HG03460 (cell line): ENCODE measurements around the gene GLB1L3.
"Not testable (repeated sequence)": the region's sequence is repeated elsewhere in the genome, so short reads cannot be mapped to it uniquely, and the experiment has no call there.

ENCODE experiments used
- ATAC-seq: cut with Tn5 transposase; IDR thresholded peaks from one replicate; pipeline ENCODE4 v1.9.1; 2021; ENCODE audit not compliant: unreplicated experiment

GLB1L3 gene

DNA sequence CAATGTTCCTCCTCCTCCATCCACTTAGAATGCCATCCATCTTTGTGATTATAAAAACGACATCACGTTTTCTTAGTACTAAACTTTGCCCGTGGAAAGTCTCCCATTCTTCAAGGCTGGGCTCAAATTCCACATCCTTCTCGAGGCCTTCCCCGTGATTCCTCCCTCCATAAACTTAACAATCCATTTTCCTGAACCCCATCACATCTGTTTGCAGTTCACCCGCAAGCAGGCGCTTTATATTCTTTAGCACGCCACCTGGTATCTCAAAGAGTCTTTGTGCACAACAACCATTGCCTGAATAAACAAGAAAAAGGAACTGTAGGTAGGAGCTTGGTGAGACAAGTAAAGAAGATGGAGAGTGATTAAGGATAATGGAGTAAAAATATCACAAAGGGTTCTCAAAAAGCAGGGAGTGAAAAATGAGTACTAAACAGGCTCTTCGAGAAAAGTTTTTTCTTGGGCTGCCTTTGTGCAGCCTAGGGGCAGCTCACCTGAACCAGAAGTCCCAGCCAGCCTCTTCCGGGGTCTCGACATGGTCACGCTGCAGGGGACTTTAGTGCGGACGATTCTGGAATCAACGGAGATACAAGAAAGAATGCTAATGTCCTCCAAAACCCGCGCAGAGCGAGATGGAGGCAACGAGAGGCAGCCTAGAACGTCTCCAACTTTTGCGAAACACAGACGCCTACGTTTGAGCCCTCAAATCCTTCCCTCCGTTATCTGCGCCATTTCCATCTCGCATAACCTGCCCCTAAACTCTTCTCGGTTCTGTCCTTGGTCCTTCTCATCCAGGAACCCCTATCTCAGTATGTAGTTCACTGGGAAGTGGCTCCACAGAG is 23.6 kb upstream of the GLB1L3 start:
- ATAC-seq, result peak; percentile 25

DNA sequence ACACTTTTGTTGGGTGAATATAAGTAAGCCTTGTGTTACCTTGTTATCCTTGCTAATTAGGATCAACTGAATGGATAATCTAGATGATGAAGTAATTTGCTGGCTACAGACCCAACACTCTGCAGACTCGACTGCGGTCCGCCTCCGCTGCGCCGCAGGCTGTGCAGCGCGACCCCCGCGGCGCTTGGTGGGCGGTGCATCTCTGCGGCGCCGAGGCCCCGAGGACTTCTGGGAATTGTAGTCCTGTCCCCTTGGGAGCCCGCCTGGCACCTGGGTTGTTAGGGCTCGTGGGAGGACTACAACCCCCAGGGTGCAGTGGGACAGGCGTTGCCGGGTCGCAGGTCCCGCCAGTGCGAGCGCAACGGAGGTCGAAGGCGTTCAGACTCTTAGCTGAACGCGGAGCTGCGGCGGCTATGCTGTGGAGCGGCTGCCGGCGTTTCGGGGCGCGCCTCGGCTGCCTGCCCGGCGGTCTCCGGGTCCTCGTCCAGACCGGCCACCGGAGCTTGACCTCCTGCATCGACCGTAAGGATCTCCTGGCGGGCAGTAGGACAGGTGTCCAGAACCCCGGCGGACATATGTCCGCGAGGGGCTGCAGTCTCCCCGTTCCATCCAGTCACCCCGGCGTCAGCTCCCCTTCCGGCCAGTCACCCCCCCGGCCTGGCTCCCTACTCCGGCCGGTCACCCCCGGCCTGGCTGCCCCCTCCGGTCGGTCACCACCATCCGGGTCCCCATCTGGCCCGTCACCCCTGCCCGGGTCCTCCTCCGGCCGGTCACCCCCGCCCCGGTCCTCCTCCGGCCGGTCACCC is 22.8 kb upstream of the GLB1L3 start, which contains the start of the genes ACAD8 and THYN1:
Gene ACAD8 (plus strand): TSS at position 381 of the 806 bp plus-strand sequence. CDS start 33 bp downstream, at position 414.
Gene THYN1 (minus strand): TSS at position 165 of the 806 bp plus-strand sequence. CDS start 470 bp downstream, outside the sequence.
- ATAC-seq, result peak; percentile 99

DNA sequence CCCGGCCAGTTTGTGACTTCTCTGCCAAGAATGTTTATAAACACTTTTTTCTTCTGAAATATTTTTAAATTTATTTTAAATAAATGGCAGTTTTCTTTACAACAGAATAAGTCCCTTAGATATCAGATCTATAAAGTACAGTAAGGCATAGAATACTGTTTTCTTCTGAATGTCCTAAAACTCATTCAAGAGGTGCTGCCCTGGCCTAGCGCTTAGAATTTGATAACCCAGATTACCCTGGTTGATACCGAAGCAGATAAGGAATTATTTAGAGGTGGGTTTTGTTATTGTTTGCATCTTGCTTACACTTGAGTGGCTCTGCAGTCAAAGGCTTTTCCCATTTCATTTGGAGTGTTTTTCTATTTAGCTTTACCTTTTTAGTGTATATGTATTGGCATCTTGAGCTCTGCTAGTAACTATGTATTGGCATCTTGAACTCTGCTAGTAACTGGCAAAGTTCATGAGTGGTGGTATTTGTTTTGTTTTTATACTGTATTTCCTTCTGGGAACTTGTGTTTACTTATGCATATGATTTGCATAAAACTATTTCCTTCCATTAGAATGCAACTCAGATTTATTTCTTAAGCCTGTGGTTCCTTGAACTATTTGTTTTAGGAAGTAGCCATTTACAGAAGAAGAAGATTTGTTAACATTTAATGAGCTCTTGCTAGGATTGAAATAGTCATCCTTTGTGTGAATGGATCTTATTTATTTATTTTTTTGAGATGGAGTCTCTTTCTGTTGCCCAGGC is 21.6 kb upstream of the GLB1L3 start:
- no peak for ATAC-seq

DNA sequence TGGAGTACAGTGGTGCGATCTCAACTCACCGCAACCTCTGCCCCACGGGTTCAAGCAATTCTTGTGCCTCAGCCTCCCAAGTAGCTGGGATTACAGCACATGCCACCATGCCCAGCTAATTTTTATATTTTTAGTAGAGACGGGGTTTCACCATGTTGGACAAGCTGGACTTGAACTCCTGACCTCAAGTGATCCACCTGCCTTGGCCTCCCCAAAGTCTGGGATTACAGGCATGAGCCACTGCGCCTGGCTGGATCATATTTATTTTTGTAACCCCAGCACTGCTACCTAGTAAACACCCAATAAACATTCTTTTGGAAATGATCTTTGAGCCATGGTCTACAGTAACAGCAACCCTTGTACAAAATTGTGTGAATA is 21.0 kb upstream of the GLB1L3 start:
- ATAC-seq, result not testable (repeated sequence)

DNA sequence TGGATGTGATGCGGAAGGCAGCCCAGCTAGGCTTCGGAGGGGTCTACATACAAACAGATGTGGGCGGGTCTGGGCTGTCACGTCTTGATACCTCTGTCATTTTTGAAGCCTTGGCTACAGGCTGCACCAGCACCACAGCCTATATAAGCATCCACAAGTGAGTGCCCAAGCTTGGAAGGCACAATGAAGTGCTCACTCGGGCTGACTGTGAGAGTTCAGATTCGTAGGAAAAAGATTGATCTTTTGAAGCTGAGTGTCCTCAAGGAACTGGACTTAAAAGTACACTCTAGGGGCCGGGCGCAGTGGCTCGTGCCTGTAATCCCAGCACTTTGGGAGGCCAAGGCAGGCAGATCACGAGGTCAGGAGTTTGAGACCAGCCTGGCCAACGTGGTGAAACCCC is 19.1 kb upstream of the GLB1L3 start:
- ATAC-seq, result no peak

DNA sequence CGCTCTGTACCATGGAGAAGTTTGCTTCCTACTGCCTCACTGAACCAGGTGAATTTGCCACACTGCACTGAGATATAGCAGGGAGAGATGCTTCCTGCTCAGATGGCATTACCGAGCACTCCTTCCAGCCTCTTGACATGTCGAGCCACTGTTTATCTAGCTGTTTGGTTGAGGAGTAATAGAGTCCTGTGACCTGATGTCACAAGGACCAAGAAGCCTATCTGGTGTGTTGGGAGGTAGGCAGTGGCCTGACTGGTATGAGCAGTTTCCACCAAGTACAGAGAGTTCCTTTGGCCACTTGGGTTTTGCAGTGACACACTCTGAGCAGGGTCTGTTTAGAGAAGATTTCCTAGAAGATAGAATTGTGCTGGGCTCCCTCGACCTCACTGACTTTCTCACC is 17.6 kb upstream of the GLB1L3 start:
- ATAC-seq, result no peak

DNA sequence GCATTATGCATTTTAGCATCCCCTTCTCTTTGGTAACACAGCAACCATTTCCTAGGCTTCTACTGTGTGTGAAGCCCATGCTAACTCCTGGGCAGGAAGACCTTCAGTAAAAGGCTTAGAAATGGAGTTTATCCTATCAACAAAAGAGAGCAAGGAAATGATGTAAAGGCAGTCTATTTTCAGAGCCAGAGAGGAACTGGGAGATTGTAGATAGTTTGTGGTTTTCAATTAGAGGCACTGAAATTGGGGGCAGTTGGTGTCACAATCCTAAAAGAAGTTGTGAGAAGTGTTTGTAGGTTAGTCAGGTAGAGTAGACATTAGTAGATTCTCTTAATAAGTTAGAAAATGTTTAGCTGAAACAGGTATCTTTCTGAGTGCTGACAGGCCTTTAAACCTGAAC is 15.7 kb upstream of the GLB1L3 start:
- ATAC-seq, result no peak

DNA sequence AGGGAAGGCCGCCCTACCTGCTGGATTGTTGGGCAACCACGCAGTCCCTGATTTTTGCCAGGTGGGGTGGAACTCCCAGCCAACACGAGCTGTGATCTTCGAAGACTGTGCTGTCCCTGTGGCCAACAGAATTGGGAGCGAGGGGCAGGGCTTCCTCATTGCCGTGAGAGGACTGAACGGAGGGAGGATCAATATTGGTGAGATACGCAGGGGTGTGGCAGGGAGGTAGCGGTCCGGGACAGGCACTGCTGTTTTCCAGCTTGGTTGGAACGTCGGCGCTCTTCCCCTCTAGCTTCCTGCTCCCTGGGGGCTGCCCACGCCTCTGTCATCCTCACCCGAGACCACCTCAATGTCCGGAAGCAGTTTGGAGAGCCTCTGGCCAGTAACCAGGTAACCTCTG is 15.2 kb upstream of the GLB1L3 start:
- no peak for ATAC-seq

DNA sequence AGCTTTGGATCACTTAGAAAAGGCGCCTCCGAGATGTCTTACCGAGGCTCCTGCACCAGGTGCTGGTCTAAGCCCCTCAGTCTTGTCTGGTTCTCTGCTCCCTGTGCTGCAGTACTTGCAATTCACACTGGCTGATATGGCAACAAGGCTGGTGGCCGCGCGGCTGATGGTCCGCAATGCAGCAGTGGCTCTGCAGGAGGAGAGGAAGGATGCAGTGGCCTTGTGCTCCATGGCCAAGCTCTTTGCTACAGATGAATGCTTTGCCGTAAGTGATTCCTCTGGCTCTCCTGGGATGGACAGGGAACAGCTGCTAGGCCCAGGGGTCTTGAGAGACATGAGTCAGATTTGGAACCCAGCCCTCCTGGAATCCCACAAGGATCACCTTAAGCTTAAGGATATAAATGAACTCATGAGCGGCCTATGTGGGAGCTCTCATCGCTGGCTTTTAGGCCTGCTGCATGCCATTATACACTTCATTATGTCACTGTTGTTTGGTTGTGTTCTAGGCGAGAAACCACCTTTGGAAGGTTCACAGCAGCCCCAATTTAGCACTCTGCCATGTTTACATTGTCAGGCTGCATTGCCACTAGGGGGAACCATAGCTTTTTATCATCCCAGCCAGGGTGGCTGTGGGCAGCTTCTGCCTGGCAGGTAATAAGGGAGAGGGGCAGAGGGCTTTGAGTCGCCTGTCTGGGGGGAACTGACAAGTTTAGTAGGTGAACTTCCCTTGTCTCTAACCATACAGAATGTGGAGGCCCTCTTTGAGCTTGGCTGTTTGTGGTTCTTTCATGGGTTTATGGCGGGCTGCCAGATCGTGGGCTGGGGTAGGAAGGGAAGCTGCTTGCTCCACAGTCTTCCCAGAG is 14.3 kb upstream of the GLB1L3 start:
- no peak for ATAC-seq

DNA sequence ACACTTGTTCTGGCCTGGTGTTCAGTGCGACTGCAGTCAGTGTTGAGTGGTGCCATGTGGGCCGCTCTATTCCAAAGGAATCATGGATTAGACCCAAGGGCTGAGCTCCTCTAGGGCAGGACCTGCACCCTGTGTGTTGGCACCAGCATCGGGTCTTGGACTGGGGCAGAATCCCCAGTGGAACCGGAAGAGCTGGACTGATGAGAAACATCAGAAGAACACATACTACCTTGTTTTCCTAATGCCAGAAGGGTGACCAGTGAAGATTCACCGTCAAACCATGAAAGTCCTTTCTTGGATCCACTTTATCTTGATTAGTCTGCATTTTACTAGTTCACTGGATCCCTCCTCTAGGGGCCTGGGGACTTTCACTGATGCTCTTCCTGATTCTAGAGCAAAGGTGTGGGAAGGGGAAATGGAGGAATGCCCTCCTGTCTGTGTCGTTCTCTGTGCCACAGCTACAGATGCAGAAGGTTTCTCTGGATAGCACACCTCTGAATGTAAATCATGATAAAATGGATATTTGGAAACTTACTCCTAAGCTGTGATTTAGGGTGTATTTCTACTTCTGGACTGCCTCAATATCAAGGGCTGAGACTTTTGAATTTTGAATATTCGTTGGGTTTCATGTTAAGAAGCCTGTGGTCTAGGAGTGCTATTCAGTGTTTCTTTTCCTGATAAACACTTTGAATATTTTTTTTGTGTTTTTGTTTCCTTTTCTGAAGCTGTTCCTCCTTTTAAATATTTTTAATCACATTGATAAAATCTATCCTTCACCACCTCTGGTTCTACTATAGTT is 11.0 kb upstream of the GLB1L3 start:
- ATAC-seq, result no peak

DNA sequence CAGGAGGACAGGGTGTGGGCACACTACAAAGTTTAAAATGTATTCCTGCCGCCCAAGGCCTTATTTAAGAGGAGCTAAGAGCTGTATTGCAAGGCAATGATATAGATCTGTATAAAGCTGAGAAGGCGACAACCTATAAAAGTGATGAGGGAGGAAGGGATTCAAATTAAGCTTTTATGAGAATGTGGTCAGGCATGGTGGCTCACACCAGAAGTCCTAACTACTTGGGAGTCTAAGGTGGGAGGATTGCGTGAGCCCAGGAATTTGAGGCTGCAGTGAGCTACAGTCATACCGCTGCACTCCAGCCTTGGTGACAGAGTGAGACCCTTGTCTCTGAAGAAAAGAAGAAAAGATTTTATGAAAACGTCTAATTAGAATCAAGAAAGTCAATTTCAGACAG is 9.7 kb upstream of the GLB1L3 start:
- ATAC-seq, result no peak

DNA sequence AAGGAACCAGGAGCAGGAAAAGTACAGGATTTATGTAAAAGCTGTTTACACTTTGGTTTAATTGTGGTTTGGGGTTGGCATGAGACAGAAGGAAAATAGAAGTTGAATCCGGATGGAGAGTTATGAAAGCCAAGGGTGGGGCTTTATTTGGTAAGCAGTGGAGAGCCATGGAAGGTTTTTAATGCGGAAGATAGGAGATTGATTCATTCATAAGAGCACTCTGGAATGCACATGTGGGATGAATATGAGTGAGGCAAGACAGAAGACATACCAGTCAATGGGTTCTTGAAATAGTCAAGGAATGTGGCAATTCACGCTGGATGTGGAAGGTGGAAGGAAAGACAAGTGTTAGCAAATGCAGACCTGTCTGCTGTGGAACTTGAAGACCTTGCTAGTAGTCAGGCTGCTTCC is 9.3 kb upstream of the GLB1L3 start:
- no peak for ATAC-seq

DNA sequence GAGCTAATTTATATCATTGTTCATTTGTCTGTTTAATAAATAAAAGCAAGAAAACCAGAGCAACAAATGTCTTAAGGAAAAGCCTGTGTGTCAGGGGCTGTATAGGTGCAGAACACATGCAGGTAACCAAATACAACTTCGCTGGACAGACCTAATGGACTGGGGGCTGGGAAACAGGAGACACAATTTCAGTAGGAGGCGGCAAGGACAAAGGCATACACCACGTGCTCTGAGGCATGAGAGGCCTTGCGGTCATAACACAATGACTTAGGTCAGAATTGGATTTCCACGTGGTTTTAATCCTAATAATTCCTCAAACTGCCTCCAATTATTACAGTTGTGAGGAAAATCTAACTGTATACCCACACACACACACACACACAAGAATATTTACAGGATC is 8.7 kb upstream of the GLB1L3 start:
- no peak for ATAC-seq

DNA sequence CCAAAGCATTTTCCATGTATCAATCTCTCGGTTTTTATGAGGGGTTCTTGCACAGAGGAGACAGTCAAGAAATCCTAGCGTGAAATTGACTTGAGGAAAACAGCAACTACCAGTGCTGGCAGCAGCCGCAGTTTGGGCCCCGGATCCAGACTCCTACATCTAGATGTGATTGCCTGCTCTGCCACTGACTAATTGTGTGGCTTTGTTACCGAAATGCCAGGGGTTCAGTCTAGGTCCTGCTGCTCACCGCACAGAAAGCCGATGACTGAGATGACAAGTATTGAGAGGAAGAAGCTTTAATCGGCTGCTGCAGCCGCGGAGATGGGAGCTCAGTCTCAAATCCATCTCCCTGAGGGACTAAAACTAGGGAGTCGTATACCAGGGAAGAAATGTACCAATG is 8.2 kb upstream of the GLB1L3 start:
- ATAC-seq, result no peak

DNA sequence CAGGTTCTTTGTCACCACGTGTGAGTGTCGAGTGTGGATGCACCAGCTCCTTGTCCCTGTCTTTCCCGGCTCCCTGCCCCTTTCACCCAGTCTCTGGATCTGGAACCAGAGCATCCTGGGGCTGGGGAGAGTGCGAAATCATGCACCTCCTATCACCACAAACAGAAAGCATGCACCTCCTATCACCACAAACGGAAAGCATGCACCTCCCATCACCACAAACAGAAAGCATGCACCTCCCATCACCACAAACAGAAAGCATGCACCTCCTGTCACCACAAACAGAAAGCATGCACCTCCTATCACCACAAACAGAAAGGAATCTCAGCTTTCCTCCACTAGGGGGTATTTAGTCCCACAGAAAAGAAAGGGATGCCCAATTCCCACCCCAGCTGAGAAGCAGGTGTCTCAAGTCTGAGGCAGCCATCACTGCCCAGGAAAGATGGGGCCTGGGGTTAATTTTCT is 5.9 kb upstream of the GLB1L3 start:
- ATAC-seq, result no peak

DNA sequence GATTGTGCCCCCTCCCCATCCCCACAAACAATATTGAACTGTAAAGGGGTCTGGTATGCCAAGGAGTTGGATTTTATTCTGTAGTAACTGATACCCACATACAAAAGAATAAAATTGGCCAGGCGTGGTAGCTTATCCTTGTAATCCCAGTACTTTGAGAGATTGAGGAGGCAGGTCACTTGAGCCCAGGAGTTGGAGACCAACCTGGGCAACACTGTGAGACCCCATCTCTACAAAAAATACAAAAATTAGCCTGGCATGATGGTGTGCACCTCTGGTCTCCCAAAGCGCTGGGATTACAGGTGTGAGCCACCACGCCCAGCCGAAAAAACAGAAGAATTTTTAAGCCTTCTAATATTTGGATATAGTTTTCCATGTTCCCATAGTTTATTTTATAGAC is 4.2 kb upstream of the GLB1L3 start:
- no peak for ATAC-seq

DNA sequence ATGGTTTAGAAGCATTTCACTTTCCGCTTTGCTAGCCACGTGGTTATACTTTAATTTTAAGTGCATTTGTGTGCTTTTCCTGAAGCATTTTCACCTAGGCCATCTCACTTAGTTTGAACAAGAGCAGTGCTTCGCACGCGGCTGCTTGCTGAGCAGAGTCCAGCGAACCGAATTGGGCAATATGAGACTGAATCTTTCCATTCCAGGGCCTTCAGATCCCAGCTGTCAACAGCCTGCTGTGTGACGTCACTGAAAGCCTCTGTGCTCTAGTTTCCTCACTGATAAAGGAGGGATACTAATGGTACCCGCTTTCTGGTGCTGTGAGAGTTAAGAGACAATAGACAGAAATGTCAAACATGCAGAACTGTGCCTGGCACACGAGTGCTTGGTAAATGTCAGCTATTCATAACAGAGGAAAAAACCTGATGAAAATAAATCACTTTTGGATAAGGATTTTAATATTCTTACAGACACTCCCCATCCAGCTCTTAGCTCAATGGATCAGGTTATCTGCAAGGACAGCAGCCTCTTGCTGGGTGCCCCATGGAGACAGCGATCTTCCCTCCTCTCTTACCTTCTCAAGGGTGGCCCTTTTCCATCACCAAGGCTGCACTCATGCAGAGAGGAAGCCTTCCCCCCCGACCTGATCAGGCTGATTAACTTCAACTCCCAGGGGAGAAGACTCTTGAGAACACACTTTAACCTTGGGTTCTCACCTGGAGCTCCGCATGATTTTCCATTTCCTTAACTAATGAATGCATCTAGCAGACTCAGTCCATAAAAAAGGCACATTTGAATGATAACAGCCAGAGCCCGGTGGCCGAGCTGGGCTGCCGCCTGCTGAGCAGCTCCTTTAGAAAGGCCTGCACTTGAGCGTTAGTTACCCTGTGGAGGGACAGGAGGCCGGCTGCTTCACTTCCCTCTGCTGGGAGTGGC is 3.5 kb upstream of the GLB1L3 start:
- no peak for ATAC-seq

DNA sequence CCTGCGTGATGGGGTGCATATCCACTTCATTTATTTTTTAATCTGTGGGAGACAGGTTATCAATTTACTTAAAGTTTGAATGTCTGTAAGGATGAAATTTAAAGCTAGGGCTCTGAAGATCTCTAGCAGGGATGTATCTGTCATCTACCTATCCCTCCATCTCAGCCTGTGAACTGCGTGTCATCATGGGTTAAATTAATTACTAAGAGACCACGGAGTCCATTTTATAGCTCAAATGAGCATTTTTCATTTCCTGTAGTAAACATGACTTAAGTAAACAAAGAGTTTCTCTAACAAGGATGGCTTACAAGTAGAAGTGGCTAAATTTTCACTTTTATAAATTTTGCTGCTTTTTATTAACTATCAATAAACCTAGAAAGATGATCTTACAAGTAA is 2.9 kb upstream of the GLB1L3 start:
- no peak for ATAC-seq

DNA sequence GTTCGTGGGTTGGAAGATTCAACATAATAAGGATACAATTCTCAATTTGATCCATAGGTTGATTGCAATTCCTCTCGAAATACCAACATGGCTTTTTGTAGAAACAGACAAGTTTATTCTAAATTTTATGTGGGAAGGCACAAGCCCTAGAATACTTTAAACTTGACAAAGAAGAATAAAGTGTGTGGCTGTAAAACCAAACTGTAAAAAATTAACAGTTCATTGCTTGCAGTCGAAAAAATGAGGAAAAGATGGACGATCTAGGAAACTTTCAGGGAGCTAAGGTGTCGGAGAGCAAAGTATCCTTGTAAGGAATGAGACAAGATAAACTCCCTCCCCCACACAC is 1.0 kb upstream of the GLB1L3 start:
- ATAC-seq, result no peak
